Measurements from ENCODE around the gene ABHD14A.
A peak's percentile ranks its signal among the peaks of the same experiment; 100 is the strongest.

ABHD14A gene

DNA sequence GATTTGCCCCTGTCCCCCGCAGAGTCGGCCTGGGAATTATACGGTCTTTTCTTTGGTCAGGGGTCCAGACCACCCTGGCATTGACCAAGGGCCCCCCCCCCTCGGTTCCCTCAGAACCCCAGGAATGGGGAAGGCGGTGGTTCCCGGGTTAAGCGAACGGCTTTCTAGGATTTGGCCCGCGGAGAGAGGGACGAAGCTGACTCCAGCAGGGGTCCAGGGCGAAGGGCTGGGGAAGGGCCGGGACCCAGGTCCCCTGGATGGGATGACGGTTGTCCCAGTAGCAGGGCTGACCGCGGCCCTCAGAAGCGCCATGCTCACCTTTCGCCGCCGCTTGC lies 33.4 kb upstream of the ABHD14A start:
- DNase-seq (ENCODE audit: low read depth in 2 of 2), result no peak

DNA sequence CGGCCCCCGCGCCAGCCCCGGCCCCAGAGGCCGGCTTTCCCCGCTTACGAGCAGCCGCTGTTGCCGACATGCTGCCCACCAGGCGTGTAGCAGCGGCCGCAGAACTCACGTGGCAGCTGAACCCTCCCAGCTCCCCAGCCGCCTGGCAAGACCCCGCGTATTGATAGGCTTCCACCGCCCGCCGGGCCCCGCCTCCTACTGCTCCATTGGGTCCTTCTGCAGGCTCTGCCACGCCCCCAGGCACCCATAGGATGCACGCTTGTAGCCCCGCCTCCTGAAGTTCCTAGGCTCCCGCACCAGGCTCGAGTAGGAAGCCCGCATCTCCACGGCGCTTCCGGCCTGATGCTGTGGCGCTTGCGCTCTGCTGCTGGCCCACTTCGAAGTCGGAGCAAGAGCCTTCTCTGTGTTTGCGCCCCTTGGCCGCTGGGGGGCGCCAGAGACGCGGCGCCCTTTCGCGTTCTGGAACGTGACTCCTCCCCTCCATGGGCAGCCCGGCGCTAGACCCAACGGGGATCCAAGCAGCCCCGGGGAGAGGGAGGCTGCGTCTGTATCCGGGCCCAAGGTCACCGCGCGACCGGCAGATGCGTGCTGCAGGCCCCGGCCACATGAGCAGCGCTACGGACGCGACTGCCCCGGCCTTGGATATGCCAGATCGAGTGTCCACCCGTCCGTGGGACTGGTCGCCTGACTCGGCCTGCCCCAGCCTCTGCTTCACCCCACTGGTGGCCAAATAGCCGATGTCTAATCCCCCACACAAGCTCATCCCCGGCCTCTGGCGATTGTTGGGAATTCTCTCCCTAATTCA lies 32.9 kb upstream of the ABHD14A start, which contains the start of the genes PARP3 and RRP9:
PARP3 (plus strand) TSS at position 566 of the 805 bp plus-strand sequence. CDS start 993 bp downstream, outside the sequence.
RRP9 (minus strand) TSS at position 107 of the 805 bp plus-strand sequence; CDS start at position 70, 37 bp downstream.
- DNase-seq (ENCODE audit: low read depth in 2 of 2), result peak; percentile 98 to 100

DNA sequence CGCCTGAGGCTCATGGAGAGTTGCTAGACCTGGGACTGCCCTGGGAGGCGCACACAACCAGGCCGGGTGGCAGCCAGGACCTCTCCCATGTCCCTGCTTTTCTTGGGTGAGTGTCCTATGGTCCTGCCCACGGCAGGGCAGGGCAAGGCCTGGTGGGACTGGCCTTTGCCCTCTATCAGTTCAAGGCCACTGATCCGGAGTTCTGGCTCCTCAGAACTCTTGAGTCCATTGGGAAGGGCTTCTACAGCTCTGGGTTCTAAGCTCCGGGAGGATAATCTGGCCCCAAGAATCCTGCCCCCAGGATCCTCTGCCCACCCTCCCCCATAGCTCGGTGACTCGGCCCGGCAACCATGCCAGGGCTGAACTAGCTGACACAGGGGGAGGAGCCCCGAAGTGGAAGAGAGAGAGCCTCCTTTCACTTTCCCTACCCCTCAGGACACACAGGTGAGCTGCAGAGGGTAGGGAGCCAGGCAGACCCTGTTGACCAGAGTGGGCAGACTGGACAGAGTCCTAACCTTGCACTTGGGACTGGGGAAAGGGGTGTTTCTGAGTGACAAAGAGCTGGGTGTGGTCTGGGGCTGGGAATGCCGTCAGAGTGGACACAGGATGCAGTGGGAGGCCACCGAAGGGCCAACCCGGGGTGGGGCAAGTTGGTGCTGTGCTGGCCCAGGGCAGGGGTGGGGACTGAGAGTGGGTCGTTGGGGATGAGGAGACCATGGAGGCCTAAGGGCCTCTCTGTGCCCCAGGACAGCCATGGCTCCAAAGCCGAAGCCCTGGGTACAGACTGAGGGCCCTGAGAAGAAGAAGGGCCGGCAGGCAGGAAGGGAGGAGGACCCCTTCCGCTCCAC lies 32.0 kb upstream of the ABHD14A start:
- DNase-seq (ENCODE audit: low read depth in 2 of 2), result peak; percentile 38 to 47

DNA sequence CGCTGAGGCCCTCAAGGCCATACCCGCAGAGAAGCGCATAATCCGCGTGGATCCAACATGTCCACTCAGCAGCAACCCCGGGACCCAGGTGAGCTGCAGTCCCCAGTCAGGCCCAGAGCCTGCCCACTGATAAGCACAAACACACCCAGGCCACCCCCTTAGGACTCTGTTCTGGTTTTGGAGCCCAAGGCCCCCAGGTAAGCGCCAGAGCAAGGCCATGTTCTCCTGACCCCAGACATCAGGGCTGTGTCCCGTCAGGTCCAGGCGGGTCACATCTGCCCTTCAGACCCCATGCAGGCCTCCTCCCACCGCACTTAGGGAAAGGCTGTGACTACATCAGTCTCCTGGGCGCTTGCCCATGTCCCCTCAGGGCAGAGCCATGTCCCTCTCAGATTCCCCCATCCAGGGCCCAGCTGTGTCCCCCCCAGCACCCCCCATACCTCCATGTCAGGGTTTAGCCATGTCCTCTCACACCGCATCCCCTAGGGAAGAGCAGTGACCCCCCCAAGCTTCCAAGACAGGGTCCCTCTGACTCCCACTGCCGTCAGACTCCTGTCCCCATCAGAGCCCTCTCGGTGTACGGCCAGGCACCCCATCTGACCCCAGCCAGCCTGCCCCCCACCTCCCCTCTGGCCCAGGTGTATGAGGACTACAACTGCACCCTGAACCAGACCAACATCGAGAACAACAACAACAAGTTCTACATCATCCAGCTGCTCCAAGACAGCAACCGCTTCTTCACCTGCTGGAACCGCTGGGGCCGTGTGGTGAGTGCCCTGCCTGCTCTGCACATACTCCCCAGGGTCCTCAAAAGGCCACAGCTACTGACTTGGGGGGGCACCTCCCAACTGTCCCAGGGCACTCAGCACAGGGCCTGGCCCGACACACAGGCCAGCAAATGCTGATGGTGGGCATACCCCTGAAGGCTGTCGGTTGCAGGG lies 31.1 kb upstream of the ABHD14A start:
- DNase-seq (ENCODE audit: low read depth in 2 of 2), result no peak

DNA sequence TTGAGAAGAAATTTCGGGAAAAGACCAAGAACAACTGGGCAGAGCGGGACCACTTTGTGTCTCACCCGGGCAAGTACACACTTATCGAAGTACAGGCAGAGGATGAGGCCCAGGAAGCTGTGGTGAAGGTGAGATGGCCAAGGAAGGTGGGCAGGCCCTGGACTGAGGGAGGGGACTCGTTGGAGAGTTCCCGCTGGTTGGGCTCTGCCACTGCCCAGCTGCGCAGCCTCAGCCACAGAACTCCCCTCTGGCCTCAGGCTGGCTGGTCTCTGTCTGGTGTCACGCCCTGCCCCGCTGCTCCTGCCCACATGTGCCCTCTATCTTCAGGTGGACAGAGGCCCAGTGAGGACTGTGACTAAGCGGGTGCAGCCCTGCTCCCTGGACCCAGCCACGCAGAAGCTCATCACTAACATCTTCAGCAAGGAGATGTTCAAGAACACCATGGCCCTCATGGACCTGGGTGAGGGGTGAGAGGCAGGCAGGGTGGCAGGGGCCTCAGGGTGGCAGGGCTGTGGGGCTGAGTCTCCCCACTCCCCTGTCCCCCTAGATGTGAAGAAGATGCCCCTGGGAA lies 30.3 kb upstream of the ABHD14A start:
- DNase-seq (ENCODE audit: low read depth in 2 of 2), result no peak

DNA sequence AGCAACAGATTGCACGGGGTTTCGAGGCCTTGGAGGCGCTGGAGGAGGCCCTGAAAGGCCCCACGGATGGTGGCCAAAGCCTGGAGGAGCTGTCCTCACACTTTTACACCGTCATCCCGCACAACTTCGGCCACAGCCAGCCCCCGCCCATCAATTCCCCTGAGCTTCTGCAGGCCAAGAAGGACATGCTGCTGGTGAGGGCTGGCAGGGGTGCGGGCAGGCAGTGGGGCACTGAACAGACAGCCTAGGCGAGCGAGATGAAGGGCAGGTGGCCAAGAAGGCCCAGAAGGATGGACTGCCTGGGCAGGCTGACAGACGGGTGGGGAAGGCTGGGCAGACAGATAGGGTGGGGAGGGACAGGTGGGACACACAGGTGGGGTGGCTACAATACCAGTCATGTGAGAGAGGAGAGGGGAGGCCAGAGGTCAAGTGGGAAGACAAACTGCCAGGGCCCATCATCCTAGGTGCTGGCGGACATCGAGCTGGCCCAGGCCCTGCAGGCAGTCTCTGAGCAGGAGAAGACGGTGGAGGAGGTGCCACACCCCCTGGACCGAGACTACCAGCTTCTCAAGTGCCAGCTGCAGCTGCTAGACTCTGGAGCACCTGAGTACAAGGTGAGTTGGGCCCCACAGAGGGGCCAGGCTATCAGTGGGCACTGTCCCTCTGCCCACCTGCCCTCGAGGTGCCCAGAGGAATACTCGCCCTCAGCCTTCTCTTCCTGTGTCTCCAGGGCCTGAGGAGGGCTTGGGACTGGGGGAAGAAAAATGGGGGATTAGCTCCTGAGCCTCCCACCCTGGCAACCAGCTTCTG lies 29.6 kb upstream of the ABHD14A start:
- DNase-seq (ENCODE audit: low read depth in 2 of 2), result no peak

DNA sequence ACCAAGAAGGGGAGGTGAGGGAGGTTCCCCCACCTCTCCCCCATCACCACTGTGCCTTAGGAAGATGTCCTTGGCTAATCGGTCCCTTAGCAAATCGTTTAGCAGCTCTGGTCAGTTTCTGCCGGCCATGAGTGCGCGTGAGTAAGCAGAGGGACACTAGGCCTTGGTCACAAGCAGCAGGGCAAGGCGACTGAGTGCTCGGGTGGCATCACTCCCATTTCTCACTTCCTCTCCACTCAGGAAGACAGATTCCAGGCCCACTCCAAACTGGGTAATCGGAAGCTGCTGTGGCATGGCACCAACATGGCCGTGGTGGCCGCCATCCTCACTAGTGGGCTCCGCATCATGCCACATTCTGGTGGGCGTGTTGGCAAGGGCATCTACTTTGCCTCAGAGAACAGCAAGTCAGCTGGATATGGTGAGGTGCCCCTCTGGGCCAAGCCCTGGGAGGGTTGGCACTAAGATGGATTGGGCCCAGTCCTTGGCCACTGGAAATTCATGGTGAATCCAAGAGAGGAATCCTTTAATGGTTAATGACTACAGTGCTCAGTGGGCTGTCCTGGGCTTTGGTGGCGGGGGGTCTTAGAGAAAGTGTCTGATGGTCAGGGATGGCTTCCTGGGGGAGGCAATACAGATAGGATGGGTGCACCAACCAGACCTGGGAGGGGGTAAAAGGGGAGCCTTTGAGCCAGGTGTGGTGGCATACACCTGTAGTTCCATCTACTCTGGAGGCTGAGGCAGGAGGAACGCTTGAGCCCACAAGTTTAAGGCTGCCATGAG lies 28.7 kb upstream of the ABHD14A start:
- DNase-seq (ENCODE audit: low read depth in 2 of 2), result no peak

DNA sequence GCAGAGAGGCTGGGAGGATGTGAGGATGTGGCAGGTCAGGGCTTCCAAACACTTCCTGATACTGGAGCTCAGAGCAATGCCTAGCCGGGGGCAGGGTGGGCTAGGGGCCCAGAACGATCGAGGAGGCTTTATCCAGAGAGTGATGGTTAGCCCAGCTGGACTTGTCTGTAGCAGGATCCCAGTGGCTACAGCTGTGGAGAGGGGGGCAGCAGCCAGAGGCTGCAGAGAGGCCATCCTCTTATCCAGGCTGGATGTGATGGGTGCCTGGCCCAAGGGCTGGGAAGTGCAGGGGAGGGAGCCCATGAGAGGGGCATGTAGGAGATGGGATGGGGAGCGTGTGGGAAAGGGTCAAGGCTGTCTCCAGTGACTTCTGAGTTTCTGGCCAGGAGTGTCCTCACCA lies 28.1 kb upstream of the ABHD14A start:
- no peak for DNase-seq (ENCODE audit: low read depth in 2 of 2)

DNA sequence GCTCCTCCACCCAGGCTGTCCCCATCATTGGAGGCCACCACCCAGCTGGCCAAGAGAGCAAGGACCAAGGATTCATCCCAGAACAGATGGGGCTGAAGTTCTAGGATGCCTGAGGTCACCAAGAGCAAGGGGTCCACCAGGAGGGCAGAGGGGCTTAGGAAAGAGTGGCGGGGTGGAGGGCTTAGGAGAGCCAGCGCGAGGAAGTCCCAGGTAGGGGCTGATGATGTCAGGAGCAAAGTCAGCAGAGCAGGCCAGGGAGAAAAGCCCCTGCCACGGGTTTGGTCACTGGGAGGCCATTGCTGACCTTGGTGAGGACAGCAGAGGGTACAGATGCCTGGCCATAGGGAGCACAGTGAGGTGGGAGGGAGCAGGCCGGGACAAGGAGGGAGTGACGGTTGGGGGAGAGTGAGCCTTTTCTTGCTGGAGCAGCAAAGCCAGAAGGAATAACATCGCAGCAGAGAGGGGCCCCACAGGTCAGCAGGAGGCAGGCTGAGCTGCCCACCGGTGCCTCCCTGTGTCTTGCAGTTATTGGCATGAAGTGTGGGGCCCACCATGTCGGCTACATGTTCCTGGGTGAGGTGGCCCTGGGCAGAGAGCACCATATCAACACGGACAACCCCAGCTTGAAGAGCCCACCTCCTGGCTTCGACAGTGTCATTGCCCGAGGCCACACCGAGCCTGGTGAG lies 27.5 kb upstream of the ABHD14A start:
- DNase-seq (ENCODE audit: low read depth in 2 of 2), result no peak

DNA sequence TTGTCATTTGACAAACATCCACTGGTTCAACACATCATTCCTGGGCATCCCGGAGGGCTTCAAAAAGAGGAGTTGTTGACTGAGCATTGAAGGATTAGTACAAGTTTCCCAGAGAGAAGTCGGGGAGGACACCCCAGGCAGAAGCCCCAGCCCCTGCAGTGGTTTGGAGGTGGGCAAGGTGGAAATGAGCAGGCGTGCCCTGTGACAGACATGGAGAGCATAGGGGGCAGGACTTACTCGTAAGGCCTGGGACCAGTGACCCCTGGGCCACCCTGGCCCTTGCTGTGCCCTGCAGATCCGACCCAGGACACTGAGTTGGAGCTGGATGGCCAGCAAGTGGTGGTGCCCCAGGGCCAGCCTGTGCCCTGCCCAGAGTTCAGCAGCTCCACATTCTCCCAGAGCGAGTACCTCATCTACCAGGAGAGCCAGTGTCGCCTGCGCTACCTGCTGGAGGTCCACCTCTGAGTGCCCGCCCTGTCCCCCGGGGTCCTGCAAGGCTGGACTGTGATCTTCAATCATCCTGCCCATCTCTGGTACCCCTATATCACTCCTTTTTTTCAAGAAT lies 26.8 kb upstream of the ABHD14A start:
- no peak for DNase-seq (ENCODE audit: low read depth in 2 of 2)

DNA sequence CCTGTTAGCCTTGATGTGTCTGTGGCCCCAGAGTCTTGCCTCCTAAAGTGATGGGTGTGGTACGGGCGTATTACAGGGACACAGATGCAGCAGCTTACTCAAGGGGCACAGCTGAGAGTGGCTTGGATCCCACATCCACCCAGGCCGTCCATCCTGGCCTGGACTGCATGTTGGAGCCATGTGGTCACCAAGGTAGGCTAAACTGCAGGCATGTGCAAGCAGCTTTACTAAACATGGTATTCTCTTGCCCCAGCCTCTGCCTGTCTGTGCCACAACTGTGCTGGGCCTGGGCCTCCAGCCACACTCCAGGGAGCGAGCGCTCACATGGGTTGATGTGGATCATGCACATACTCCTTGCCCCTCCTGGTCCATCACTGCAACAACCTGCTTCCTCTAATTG lies 25.7 kb upstream of the ABHD14A start:
- no peak for DNase-seq (ENCODE audit: low read depth in 2 of 2)

DNA sequence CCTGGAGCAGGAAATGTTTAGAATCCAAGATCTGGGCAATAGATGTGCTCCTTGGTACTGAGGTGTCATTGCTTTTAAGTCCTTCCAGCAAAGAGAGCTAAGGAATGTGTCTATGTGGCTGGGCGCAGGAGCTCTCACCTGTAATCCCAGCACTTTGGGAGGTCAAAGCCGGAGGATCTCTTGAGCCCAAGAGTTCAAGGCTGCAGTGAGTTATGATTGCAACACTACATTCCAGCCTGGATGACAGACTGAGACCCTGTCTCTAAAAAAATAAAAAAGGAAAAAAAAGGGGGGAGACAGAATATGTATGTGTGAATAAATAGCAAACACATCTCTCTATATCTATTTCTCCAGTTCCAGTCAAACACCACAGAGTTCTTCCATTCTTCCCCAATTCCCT lies 24.0 kb upstream of the ABHD14A start:
- DNase-seq (ENCODE audit: low read depth in 2 of 2), result no peak

DNA sequence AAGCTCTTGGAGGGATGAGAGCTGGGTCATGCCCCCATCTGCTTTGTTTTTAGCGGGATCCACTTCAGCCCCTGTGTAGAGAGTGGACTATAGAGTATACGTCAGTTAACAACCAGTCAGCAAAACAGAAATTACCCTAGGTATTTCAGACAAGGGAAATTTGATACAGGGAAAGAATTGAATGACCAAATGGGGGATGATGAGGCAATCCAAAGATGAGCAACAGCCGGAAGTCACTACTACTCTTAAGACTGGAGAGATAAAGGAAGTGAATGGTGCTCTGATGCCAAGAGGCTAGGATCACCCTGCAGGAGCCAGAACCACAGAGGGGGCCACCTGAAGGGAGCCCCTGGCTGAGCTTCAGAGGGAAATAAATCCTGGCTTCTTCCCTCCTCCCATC lies 21.4 kb upstream of the ABHD14A start:
- no peak for DNase-seq (ENCODE audit: low read depth in 2 of 2)

DNA sequence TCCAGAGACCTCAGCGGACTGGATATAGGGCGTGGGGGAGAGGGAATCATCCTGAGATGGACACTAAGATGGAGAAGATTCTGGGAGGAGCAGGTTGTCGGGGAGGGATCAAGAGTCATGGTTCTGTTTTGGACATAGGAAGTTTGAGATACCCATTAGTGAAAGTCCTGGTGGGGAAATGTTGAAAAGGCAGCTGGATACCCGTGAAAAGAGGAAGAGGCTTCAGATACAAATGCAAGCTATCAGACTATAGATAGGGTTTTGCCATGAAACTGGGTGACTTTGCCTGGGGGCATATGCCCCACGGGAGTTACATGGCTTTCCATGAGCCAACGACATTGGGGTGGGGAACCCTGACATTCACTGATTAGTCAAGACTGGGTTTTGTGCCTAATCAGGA lies 20.8 kb upstream of the ABHD14A start:
- no peak for DNase-seq (ENCODE audit: low read depth in 2 of 2)

DNA sequence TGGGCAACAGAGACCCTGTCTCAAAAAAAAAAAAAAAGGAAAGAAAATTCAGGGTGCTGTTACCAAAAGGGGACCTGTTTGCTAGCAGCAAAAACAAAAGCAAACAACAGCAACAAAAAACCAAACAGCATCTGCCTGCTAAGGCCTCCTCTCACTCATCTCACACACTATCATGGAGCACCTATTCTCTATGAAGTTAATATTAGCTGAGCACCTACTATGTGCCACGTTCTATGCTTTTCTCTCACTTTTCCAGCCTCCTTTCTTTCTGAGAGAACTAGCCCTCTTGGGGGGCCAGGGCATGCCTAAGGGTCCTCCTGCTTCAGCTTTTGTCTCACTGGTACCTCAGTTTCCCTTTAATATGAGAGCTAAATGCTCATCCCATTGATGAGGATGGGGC lies 20.2 kb upstream of the ABHD14A start:
- DNase-seq (ENCODE audit: low read depth in 2 of 2), result no peak

DNA sequence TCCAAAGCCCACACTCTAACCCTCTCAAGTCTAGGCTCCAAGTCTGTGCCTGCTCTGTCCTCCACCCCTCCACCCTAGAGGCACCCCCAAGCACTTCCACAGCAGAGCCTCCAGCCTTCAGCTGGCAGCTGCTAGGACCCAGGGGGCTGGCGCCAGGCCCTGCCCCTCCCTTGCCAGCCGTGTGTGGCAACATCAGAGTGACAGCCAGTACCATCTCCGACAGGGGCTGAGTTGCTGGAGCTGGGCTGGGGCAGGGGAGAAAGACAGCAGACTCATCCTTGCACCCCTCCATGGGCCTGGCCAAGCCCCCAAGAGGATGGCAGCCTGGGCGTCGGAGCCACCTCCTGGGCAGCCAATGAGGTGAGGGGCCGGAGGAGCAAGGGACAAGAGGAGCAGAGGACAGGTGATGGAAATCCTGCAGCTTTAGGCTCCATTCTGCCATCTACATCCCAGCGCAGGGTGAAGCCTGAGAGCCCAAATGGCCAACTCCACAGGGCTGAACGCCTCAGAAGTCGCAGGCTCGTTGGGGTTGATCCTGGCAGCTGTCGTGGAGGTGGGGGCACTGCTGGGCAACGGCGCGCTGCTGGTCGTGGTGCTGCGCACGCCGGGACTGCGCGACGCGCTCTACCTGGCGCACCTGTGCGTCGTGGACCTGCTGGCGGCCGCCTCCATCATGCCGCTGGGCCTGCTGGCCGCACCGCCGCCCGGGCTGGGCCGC lies 19.5 kb upstream of the ABHD14A start, which contains the start of gene GPR62:
GPR62 (plus strand) TSS at position 207 of the 718 bp plus-strand sequence; CDS start at position 479, 272 bp downstream.
- no peak for DNase-seq (ENCODE audit: low read depth in 2 of 2)

DNA sequence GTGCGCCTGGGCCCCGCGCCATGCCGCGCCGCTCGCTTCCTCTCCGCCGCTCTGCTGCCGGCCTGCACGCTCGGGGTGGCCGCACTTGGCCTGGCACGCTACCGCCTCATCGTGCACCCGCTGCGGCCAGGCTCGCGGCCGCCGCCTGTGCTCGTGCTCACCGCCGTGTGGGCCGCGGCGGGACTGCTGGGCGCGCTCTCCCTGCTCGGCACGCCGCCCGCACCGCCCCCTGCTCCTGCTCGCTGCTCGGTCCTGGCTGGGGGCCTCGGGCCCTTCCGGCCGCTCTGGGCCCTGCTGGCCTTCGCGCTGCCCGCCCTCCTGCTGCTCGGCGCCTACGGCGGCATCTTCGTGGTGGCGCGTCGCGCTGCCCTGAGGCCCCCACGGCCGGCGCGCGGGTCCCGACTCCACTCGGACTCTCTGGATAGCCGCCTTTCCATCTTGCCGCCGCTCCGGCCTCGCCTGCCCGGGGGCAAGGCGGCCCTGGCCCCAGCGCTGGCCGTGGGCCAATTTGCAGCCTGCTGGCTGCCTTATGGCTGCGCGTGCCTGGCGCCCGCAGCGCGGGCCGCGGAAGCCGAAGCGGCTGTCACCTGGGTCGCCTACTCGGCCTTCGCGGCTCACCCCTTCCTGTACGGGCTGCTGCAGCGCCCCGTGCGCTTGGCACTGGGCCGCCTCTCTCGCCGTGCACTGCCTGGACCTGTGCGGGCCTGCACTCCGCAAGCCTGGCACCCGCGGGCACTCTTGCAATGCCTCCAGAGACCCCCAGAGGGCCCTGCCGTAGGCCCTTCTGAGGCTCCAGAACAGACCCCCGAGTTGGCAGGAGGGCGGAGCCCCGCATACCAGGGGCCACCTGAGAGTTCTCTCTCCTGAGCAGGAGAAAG lies 18.7 kb upstream of the ABHD14A start:
- DNase-seq (ENCODE audit: low read depth in 2 of 2), result peak in 1 of 2 experiments; percentile 22
